Lung microvascular endothelial cell (primary cell): Measurements from ENCODE around the gene STMN3. TPM values are rescaled to one million over a fixed set of nuclear protein-coding genes. Genes with fewer than 3 reads are reported as not detected.

Source experiments
- DNase-seq, 2 donors: peaks; one replicate each; pipeline versions ENCODE4 v3.0.0 to v3.0.0-alpha.2; 2010; ENCODE audit warnings: low read depth in 2 of 2
- total RNA-seq: library from RNA; depleted of rRNA; stranded (reverse); fragments of >200 nt; gene quantifications from 2 replicates; pipeline ENCODE4 v1.2.1, GENCODE V29; 2014

STMN3 gene
- total RNA-seq: under 0.01 and 1.1 TPM in 2 replicates

- peak; percentile 79 for DNase-seq
Observed at GRCh38 chr20:63653041-63653973, at the start of gene STMN3. Gene STMN3, minus strand, starts transcription at chr20:63653424. Its CDS starts 79 bp downstream, at chr20:63653345.

DNA sequence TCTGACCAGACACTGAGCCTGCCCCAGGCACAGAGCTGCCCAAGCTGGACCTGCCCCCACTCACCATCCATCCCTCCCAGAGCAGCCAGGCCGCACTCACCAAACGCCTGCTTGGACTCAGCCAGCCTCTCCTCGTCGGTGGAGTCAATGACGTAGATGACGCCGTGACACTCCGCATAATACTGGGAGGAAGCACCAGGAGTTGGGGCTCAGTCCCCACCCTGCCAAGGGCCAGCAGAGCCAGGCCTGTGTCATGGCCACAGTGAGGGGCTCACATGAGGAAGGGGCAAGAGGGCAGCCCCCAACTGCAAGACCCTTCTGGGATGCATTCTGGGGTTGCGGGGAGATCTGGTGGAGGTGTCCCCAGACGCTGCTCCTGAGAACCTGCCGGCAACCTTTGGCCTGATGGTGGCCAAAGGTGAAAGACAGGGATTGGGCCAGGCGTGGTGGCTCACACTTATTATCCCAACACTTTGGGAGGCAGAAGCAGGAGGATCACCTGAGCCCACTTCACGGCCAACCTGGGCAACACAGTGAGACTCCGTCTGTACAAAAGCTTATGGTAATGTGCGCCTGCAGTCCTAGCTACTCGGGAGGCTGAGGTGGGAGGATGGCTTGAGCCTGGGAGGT, 48.9 kb upstream of the STMN3 start:
- DNase-seq: peak in 1 of 2 donors; percentile 2

DNA sequence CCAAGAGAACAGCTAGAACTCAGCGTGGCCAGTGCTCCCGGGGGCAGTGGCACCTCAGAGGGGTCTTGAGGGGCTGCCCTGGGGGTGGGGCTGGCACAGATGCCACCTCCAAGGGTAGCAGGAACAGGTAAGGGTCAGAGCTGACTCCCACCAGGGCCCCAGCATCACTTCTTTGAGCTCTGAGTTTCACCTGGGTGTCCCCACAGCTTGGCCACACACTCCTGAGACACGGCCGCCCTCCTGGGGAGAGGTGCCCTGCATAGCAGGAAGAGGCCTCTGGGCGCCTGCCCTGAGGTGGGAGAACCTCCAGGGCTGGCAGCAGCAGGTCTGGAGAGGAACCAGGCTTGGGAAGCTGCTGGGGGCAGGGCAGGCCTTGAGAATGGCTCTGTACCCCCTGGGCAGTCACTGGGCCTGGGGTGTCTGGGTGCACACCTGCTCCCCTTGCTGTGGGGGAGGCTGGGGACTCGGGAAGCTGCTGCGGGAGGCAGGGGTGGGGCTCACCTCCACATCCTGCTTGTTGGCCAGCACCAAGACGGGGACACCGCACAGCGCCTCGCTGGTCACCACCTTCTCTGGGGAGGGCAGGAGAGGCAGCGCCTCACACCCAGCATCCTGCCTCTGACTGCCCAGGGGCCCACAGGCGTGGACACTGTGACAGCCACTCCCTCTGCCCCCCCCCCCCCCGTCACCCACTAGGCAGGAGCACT, 48.3 kb upstream of the STMN3 start:
- DNase-seq: peak in 1 of 2 donors; percentile 3

- peak in 1 of 2 donors; percentile 2 for DNase-seq
Observed at GRCh38 chr20:63701051-63701328, 47.8 kb upstream of the STMN3 start.

DNA sequence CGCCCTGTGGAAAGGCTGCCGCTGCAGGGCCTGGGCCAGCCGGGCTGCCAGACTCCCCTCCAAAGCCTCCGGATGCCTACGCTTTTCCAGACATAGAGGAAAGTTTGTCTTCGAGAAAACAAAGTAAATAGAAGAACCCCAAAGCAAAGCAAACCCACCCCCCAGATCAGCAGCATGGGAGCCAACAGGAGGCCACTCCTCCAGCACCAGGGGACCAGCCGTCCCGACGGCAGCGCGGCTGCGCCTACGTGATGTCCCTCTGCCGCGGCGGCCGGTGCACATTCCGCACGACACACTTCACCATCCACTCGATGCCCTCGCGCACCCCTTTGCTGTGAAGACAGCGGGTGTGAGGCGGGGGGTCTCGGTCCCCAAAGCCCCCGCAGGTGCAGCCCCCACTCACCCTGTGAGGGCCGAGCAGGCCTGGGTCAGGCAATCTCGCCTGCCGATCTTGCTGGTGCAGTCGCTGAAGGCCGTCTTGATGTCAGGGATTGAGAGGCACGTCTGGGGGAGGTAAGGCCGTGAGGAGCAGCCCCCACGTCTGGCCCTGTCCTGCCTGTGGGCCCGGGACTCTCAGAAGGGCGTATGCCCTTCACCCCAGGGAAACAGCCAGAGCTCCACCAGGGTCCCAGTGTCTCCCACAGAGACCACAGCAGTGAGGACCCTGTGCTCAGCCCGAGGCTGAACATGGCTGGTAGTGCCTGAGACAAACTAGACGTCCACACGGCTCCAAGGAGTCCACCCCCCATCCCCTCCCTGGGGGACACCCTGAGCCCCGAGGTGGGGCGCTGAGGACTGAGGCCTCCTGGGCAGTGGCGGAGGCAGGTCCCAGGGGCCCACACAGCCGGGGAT, 47.2 kb upstream of the STMN3 start:
- DNase-seq: peak in 1 of 2 donors; percentile 0

- DNase-seq: peak in 1 of 2 donors; percentile 1
Observed at GRCh38 chr20:63699466-63700198, 46.4 kb upstream of the STMN3 start.

DNA sequence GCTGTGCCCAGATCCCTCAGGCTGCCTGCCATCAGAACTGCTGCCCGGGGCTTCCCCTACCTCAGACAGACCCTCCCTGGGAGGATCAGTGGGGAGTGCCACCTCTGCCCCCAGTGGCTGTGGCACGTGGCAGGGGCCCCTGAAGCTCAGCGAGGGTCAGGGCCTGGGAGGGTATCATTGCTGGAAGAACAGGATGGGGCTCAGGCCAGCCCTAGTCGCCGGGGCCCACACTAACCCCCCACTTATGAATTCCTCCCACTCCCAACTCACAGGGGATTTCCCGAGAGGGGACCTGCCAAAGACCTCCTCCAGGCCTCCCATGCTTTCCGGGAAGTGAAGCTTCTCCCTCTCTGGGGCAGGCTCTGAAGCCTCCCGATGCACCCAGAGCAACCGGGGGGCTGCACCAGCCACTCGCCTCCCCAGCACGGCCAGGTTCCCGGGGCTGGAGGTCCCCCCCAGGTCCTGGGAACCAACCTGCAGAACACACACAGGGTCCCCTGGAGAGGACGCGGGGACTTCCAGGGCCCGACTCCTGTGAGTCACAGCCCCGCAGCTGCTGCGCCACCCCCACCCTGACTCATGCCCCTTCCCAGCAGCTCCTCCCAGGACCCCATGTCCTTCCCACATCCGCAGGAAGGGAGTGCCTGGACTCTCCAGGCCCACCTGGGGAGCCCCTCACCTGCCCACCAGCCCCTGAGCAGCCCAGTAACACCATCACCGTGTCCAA, 45.7 kb upstream of the STMN3 start:
- DNase-seq: peak; percentile 83 to 91

- peak in 1 of 2 donors; percentile 5 for DNase-seq
Observed at GRCh38 chr20:63697868-63698545, 44.8 kb upstream of the STMN3 start.

- DNase-seq: peak in 1 of 2 donors; percentile 12
Observed at GRCh38 chr20:63697357-63697867, 44.2 kb upstream of the STMN3 start.

DNA sequence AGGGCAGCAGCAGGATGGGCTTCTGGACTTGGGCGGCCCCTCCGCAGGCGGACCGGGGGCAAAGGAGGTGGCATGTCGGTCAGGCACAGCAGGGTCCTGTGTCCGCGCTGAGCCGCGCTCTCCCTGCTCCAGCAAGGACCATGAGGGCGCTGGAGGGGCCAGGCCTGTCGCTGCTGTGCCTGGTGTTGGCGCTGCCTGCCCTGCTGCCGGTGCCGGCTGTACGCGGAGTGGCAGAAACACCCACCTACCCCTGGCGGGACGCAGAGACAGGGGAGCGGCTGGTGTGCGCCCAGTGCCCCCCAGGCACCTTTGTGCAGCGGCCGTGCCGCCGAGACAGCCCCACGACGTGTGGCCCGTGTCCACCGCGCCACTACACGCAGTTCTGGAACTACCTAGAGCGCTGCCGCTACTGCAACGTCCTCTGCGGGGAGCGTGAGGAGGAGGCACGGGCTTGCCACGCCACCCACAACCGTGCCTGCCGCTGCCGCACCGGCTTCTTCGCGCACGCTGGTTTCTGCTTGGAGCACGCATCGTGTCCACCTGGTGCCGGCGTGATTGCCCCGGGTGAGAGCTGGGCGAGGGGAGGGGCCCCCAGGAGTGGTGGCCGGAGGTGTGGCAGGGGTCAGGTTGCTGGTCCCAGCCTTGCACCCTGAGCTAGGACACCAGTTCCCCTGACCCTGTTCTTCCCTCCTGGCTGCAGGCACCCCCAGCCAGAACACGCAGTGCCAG, 43.6 kb upstream of the STMN3 start, which contains the start of gene TNFRSF6B:
TSS of gene TNFRSF6B (plus strand) at position 25 of the 729 bp plus-strand sequence. CDS start at position 141, 116 bp downstream.
- peak; percentile 27 to 42 for DNase-seq

GRCh38 chr20:63696306-63696627, 43.0 kb upstream of the STMN3 start:
- peak; percentile 42 to 53 for DNase-seq

DNA sequence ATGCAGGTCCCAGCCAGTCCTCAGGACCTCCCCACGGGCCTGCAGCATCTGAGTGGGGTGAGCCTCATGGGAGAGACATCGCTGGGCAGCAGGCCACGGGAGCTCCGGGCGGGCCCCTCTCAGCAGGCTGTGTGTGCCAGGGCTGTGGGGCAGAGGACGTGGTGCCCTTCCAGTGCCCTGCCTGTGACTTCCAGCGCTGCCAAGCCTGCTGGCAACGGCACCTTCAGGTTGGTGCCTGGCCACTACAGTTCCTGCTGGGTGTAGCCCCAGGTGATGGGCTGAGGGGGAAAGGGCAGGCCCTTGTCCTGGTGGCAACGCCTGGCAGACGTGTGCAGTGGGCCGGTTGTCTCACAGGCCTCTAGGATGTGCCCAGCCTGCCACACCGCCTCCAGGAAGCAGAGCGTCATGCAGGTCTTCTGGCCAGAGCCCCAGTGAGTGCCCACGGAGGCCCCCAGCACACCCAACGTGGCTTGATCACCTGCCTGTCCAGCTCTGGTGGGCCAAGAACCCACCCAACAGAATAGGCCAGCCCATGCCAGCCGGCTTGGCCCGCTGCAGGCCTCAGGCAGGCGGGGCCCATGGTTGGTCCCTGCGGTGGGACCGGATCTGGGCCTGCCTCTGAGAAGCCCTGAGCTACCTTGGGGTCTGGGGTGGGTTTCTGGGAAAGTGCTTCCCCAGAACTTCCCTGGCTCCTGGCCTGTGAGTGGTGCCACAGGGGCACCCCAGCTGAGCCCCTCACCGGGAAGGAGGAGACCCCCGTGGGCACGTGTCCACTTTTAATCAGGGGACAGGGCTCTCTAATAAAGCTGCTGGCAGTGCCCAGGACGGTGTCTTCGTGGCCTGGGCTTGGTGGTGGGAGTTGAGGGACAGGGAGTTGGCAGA, 42.4 kb upstream of the STMN3 start:
- DNase-seq: peak in 1 of 2 donors; percentile 5

- DNase-seq: no peak
Observed at GRCh38 chr20:63694584-63695423, 41.6 kb upstream of the STMN3 start.

GRCh38 chr20:63693733-63694583, 40.7 kb upstream of the STMN3 start:
- peak in 1 of 2 donors; percentile 2 for DNase-seq

DNA sequence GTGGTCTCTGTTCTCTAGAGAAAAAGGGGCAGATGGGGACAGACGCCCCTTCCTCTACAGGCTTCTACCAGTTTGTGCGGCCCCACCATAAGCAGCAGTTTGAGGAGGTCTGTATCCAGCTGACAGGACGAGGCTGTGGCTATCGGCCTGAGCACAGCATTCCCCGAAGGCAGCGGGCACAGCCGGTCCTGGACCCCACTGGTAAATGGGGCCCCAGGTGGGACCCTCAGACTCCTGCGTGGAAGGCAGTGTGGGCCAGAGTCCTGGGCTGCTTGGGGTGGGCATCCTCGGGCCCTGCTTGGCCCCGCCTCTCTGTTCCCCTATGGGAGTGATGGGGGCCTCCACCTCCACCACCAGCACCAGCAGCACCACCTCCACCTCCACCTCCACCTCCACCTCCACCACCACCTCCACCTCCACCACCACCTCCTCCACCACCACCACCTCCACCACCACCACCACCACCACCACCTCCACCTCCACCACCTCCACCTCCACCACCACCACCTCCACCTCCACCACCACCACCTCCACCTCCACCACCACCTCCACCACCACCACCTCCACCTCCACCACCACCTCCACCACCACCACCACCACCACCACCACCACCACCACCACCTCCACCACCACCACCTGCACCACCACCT, 40.0 kb upstream of the STMN3 start:
- DNase-seq: no peak
